H9 (cell line): ENCODE data around the gene GTPBP6. TPM values are rescaled to one million over a fixed set of nuclear protein-coding genes. Genes with fewer than 3 reads are reported as not detected.
"Not testable (repeated sequence)": the region's sequence is repeated elsewhere in the genome, so short reads cannot be mapped to it uniquely, and the experiment has no call there.

Experiments
- DNase-seq: peaks from one replicate; pipeline ENCODE4 v3.0.0-alpha.2; 2017
- H2AFZ ChIP-seq: one replicate; pipeline ENCODE4 v1.6.1; 2013; ENCODE audit warnings: mild to moderate bottlenecking, low read length, control low read depth, moderate library complexity
- H2AK5ac ChIP-seq: 2 replicates; pipeline ENCODE4 v1.6.1; 2013; ENCODE audit warnings: low read length, control low read depth, mixed read lengths; ENCODE audit not compliant: insufficient read length
- H2BK120ac ChIP-seq: one replicate; pipeline ENCODE4 v1.6.1; 2013; ENCODE audit warnings: low read depth, mild to moderate bottlenecking, low read length, control low read depth, inconsistent platforms; ENCODE audit not compliant: poor library complexity, severe bottlenecking
- H2BK12ac ChIP-seq: 2 replicates; pipeline ENCODE4 v1.6.1; 2013; ENCODE audit warnings: low read length, control low read depth, mixed read lengths, low read depth; ENCODE audit not compliant: insufficient read length
- H2BK15ac ChIP-seq: 2 replicates; pipeline ENCODE4 v1.6.1; 2013; ENCODE audit warnings: low read depth, low read length, control low read depth
- H2BK20ac ChIP-seq: one replicate; pipeline ENCODE4 v1.6.1; 2013; ENCODE audit warnings: low read depth, mild to moderate bottlenecking, low read length, control low read depth, inconsistent platforms; ENCODE audit not compliant: poor library complexity, severe bottlenecking
- H2BK5ac ChIP-seq: 2 replicates; pipeline ENCODE4 v1.6.1; 2013; ENCODE audit warnings: low read length, control low read depth, mixed read lengths; ENCODE audit not compliant: insufficient read length
- H3K14ac ChIP-seq: 2 replicates; pipeline ENCODE4 v1.6.1; 2013; ENCODE audit warnings: low read length, control low read depth; ENCODE audit not compliant: insufficient read depth
- H3K18ac ChIP-seq: 2 replicates; pipeline ENCODE4 v1.6.1; 2013; ENCODE audit warnings: low read depth, mild to moderate bottlenecking, mixed read lengths, low read length, control low read depth; ENCODE audit not compliant: insufficient read length
- H3K23ac ChIP-seq: 2 replicates; pipeline ENCODE4 v1.6.1; 2013; ENCODE audit warnings: low read length, control low read depth, mixed read lengths, low read depth; ENCODE audit not compliant: insufficient read length
- H3K23me2 ChIP-seq: 2 replicates; pipeline ENCODE4 v1.6.1; 2013; ENCODE audit warnings: low read depth, mild to moderate bottlenecking, mixed read lengths, low read length, control low read depth; ENCODE audit not compliant: insufficient read length, poor library complexity, severe bottlenecking
- H3K27ac ChIP-seq: 2 replicates; pipeline ENCODE4 v1.5.1; 2013; ENCODE audit warnings: low read length, control low read depth, mixed read lengths, low read depth; ENCODE audit not compliant: insufficient read length
- H3K27me3 ChIP-seq: 2 replicates; pipeline ENCODE4 v1.6.1; 2013; ENCODE audit warnings: low read length, control low read depth, inconsistent platforms; ENCODE audit not compliant: insufficient read depth
- H3K4ac ChIP-seq: 2 replicates; pipeline ENCODE4 v1.6.1; 2013; ENCODE audit warnings: low read depth, mild to moderate bottlenecking, control low read depth, inconsistent platforms, low read length, moderate library complexity
- H3K4me1 ChIP-seq: 2 replicates; pipeline ENCODE4 v1.6.1; 2013; ENCODE audit warnings: low read length, control low read depth, inconsistent platforms; ENCODE audit not compliant: insufficient read depth
- H3K4me2 ChIP-seq: 2 replicates; pipeline ENCODE4 v1.6.1; 2013; ENCODE audit warnings: low read length, control low read depth, mixed read lengths; ENCODE audit not compliant: insufficient read length, insufficient read depth
- H3K56ac ChIP-seq: 2 replicates; pipeline ENCODE4 v1.6.1; 2013; ENCODE audit warnings: low read depth, mild to moderate bottlenecking, mixed read lengths, low read length, control low read depth; ENCODE audit not compliant: insufficient read length
- H3K79me1 ChIP-seq: 2 replicates; pipeline ENCODE4 v1.6.1; 2013; ENCODE audit warnings: low read depth, mild to moderate bottlenecking, moderate library complexity, low read length, control low read depth, inconsistent platforms; ENCODE audit not compliant: insufficient read depth, poor library complexity, severe bottlenecking
- H3K79me2 ChIP-seq: 2 replicates; pipeline ENCODE4 v1.6.1; 2013; ENCODE audit warnings: low read length, control low read depth, inconsistent platforms; ENCODE audit not compliant: insufficient read depth
- H3K9ac ChIP-seq: 2 replicates; pipeline ENCODE4 v1.6.1; 2013; ENCODE audit warnings: low read length, control low read depth, mixed read lengths; ENCODE audit not compliant: insufficient read length; ENCODE audit errors: extremely low read depth
- H3K9me3 ChIP-seq: one replicate; pipeline ENCODE4 v1.6.1; 2013; ENCODE audit warnings: low read depth, low read length, inconsistent platforms; ENCODE audit not compliant: control insufficient read depth
- H3T11ph ChIP-seq: one replicate; pipeline ENCODE4 v1.6.1; 2013; ENCODE audit warnings: mild to moderate bottlenecking, low read length, control low read depth, inconsistent platforms
- H4K20me1 ChIP-seq: one replicate; pipeline ENCODE4 v1.6.1; 2013; ENCODE audit not compliant: control insufficient read depth, insufficient read length, insufficient read depth
- H4K5ac ChIP-seq: 2 replicates; pipeline ENCODE4 v1.6.1; 2013; ENCODE audit warnings: low read depth, mild to moderate bottlenecking, mixed read lengths, low read length, control low read depth; ENCODE audit not compliant: insufficient read length
- H4K8ac ChIP-seq: replicated peaks from 2 replicates; pipeline ENCODE4 v1.6.1; 2013; ENCODE audit warnings: low read length, control low read depth, mixed read lengths, low read depth; ENCODE audit not compliant: insufficient read length
- H4K91ac ChIP-seq: 2 replicates; pipeline ENCODE4 v1.6.1; 2013; ENCODE audit warnings: low read depth, mild to moderate bottlenecking, moderate library complexity, mixed read lengths, low read length, control low read depth; ENCODE audit not compliant: insufficient read length
- H3K27ac Mint-ChIP-seq, 3 experiments: 2 replicates in 2 of 3; 3 replicates in 1 of 3; pipeline ENCODE4 v1.8.0; 2020 to 2021; ENCODE audit warnings: mixed read lengths in 3 of 3, mild to moderate bottlenecking in 1 of 3, moderate library complexity in 1 of 3
- H3K27me3 Mint-ChIP-seq: 2 replicates; pipeline ENCODE4 v1.8.0; 2021; ENCODE audit warnings: low read depth, mild to moderate bottlenecking, moderate library complexity, mixed read lengths
- H3K36me3 Mint-ChIP-seq, 3 experiments: 2 replicates in 2 of 3; 3 replicates in 1 of 3; pipeline ENCODE4 v1.8.0; 2020 to 2021; ENCODE audit warnings: low read depth in 3 of 3, mixed read lengths in 3 of 3; ENCODE audit not compliant: insufficient read depth in 1 of 3
- H3K4me1 Mint-ChIP-seq, 2 experiments: 2 replicates each; pipeline ENCODE4 v1.8.0; 2020; ENCODE audit warnings: mixed read lengths in 2 of 2
- H3K4me3 Mint-ChIP-seq, 2 experiments: 2 replicates in 1 of 2; 3 replicates in 1 of 2; pipeline ENCODE4 v1.8.0; 2020 to 2021; ENCODE audit warnings: mild to moderate bottlenecking in 2 of 2, mixed read lengths in 2 of 2, moderate library complexity in 1 of 2
- H3K9me3 Mint-ChIP-seq, 2 experiments: 2 replicates in 1 of 2; 3 replicates in 1 of 2; pipeline ENCODE4 v1.8.0; 2020; ENCODE audit warnings: mild to moderate bottlenecking in 2 of 2, mixed read lengths in 2 of 2, moderate library complexity in 1 of 2
- WGBS: extraction: QIAGEN DNeasy Blood & Tissue Kit; methylation state at CpG from one replicate; pipeline ENCODE4 v1.1.7; 2013; ENCODE audit warnings: missing lambda C conversion rate, low lambda C conversion rate, mixed read lengths; ENCODE audit not compliant: insufficient read length; ENCODE audit errors: extremely low coverage; 5-methylcytosine and 5-hydroxymethylcytosine counted together
- total RNA-seq: library from RNA; stranded (reverse); gene quantifications from 2 replicates; pipeline ENCODE4 v1.2.1, GENCODE V29; 2021

GTPBP6 gene
- total RNA-seq, 1 experiment from 2014 or later = 64.0 TPM

DNA sequence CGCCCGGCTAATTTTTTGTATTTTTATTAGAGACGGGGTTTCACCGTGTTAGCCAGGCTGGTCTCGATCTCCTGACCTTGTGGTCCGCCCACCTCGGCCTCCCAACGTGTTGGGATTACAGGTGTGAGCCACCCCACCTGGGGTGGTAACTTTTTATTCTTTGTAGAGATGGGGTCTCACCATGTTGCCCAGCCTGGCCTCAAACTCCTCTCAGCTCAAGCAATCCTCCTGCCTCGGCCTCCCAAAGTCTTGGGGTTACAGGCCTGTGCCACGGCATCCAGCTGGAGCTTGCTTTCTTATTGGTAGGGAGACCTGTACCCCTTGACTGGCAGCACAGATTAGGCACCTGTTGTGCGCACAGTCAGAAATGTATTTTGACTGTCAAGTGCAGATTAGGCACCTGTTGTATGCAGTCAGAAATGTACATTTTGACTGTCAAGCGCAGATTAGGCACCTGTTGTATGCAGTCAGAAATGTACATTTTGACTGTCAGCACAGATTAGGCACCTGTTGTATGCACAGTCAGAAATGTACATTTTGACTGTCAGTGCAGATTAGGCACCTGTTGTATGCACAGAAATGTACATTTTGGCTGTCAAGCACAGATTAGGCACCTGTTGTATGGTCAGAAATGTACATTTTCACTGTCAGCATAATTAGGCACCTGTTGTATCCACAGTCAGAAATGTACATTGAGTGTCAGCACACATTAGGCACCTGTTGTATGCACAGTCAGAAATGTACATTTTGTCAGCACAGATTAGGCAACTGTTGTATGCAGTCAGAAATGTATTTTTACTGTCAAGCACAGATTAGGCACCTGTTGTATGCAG, 12.6 kb downstream of the GTPBP6 start:
- not testable (repeated sequence) for H2BK120ac ChIP-seq, H3K79me1 ChIP-seq, H3K4me3 Mint-ChIP-seq, H4K91ac ChIP-seq, H3K9me3 Mint-ChIP-seq, H3K4ac ChIP-seq, H3K9ac ChIP-seq, H3K27ac ChIP-seq, H2AK5ac ChIP-seq, H3K79me2 ChIP-seq, H3K4me1 Mint-ChIP-seq, H4K8ac ChIP-seq, H3K4me1 ChIP-seq, H2BK15ac ChIP-seq, H3K27ac Mint-ChIP-seq, H3K4me2 ChIP-seq, H3K27me3 Mint-ChIP-seq, H3T11ph ChIP-seq, H2BK20ac ChIP-seq, H2BK12ac ChIP-seq, H2BK5ac ChIP-seq, H2AFZ ChIP-seq, H3K27me3 ChIP-seq, H4K5ac ChIP-seq, H3K23ac ChIP-seq, DNase-seq, H3K56ac ChIP-seq, H3K14ac ChIP-seq, H4K20me1 ChIP-seq, H3K9me3 ChIP-seq, H3K18ac ChIP-seq, H3K23me2 ChIP-seq
- peaks cover 45 to 88% (median 75%) of the 10 kb centered on the region in 3 experiments for H3K36me3 Mint-ChIP-seq
- no CpG with 5 or more reads among the region's 12 CpGs for WGBS
